SW480 (cell line): ENCODE results near the gene CTBP1.
"Not testable (repeated sequence)": the region's sequence is repeated elsewhere in the genome, so short reads cannot be mapped to it uniquely, and the experiment has no call there.

Experiments used
- DNase-seq: peaks from one replicate; pipeline ENCODE4 v3.0.0-alpha.2; 2016; ENCODE audit warnings: low spot score

CTBP1 gene

GRCh38 chr4:1237981-1238675 lies 10.8 kb downstream of the CTBP1 start:
- DNase-seq, result no peak

GRCh38 chr4:1237261-1237660 lies 11.7 kb downstream of the CTBP1 start:
- DNase-seq, result not testable (repeated sequence)

- not testable (repeated sequence) for DNase-seq
Measured at GRCh38 chr4:1236836-1237235, 12.1 kb downstream of the CTBP1 start.

GRCh38 chr4:1236103-1236641 lies 12.8 kb downstream of the CTBP1 start:
- no peak for DNase-seq

- DNase-seq, result no peak
Measured at GRCh38 chr4:1235381-1236102, 13.4 kb downstream of the CTBP1 start.

GRCh38 chr4:1234811-1235292 lies 14.1 kb downstream of the CTBP1 start:
- no peak for DNase-seq

- no peak for DNase-seq
Measured at GRCh38 chr4:1234309-1234695, 14.6 kb downstream of the CTBP1 start.

GRCh38 chr4:1233641-1234308 lies 15.2 kb downstream of the CTBP1 start:
- no peak for DNase-seq

- DNase-seq, result no peak
Measured at GRCh38 chr4:1232661-1233621, 16.0 kb downstream of the CTBP1 start.

GRCh38 chr4:1231637-1232360 lies 17.1 kb downstream of the CTBP1 start:
- no peak for DNase-seq

GRCh38 chr4:1230971-1231636 lies 17.8 kb downstream of the CTBP1 start:
- DNase-seq, result no peak

GRCh38 chr4:1230316-1230715 lies 18.6 kb downstream of the CTBP1 start:
- DNase-seq, result no peak

- no peak for DNase-seq
Measured at GRCh38 chr4:1229117-1229849, 19.6 kb downstream of the CTBP1 start.

- no peak for DNase-seq
Measured at GRCh38 chr4:1227816-1228215, 21.1 kb downstream of the CTBP1 start.

GRCh38 chr4:1226598-1226997 lies 22.3 kb downstream of the CTBP1 start:
- DNase-seq, result no peak

- DNase-seq, result no peak
Measured at GRCh38 chr4:1226144-1226481, 22.8 kb downstream of the CTBP1 start.

GRCh38 chr4:1225272-1226143 lies 23.4 kb downstream of the CTBP1 start:
- no peak for DNase-seq
